SK-N-SH (cell line): ENCODE results near the gene ING2. TPM values are rescaled to one million over a fixed set of nuclear protein-coding genes. Genes with fewer than 3 reads are reported as not detected.

ENCODE experiments used
- CTCF ChIA-PET: fragments of 300-600, 350-600 bp; formaldehyde crosslinking; extraction: SDS; loops from one replicate; lab custom pipeline; 2021; lab: Yijun Ruan, JAX
- POLR2A ChIA-PET: fragments of 350-600 bp; sonication (Branson Sonifier 250); formaldehyde crosslinking; extraction: SDS; loops from one replicate; lab custom pipeline; 2020; ENCODE audit warnings: antibody characterized with exemption, inconsistent platforms; lab: Yijun Ruan, JAX
- DNase-seq: peaks from one replicate; pipeline ENCODE4 v3.0.0; 2012
- H2AFZ ChIP-seq: fragments of 200-600 bp; sonication (generic); 2 replicates; pipeline ENCODE4 v1.8.1; 2016; ENCODE audit warnings: antibody characterized with exemption, mild to moderate bottlenecking, low read depth
- H3F3A ChIP-seq: fragments of 200-600 bp; sonication (generic); replicated peaks from 2 replicates; pipeline ENCODE3; 2016; ENCODE audit warnings: antibody characterized with exemption, mild to moderate bottlenecking; ENCODE audit not compliant: insufficient read depth
- H3K27ac ChIP-seq, 2 experiments: fragments of 200-500 bp in 1 of 2; fragments of 200-600 bp in 1 of 2; sonication (Bioruptor generic) in 1 of 2; sonication (generic), shearing (Covaris generic) in 1 of 2; 2 replicates each; pipeline versions ENCODE4 v1.5.1 to v1.6.1; 2014 to 2016; ENCODE audit warnings: low read depth in 2 of 2, inconsistent platforms in 1 of 2, low read length in 1 of 2, mild to moderate bottlenecking in 1 of 2, mixed read lengths in 1 of 2
- H3K27me3 ChIP-seq: fragments of 200-600 bp; sonication (generic), shearing (Covaris generic); 2 replicates; pipeline ENCODE4 v1.6.1; 2016; ENCODE audit warnings: mixed run types; ENCODE audit not compliant: insufficient read depth
- H3K36me3 ChIP-seq, 2 experiments: fragments of 200-500 bp in 1 of 2; fragments of 200-600 bp in 1 of 2; sonication (Bioruptor generic) in 1 of 2; sonication (generic) in 1 of 2; replicated peaks in 1 of 2; 2 replicates each; pipeline versions ENCODE3 to v1.5.1; 2014 to 2016; ENCODE audit warnings: low read length in 1 of 2, mild to moderate bottlenecking in 1 of 2; ENCODE audit not compliant: insufficient read depth in 2 of 2, control insufficient read depth in 1 of 2
- H3K4me1 ChIP-seq, 2 experiments: fragments of 200-500 bp in 1 of 2; fragments of 200-600 bp in 1 of 2; sonication (Bioruptor generic) in 1 of 2; sonication (generic), shearing (Covaris generic) in 1 of 2; 2 replicates each; pipeline versions ENCODE4 v1.5.1 to v1.6.1; 2014 to 2016; ENCODE audit warnings: low read depth in 1 of 2, low read length in 1 of 2, mixed run types in 1 of 2; ENCODE audit not compliant: insufficient read depth in 2 of 2, control insufficient read depth in 1 of 2
- H3K4me2 ChIP-seq: fragments of 200-600 bp; sonication (generic), shearing (Covaris generic); 2 replicates; pipeline ENCODE4 v1.6.1; 2017; ENCODE audit warnings: mixed run types
- H3K4me3 ChIP-seq, 2 experiments: fragments of 200-500 bp in 1 of 2; fragments of 200-600 bp in 1 of 2; sonication (Bioruptor generic) in 1 of 2; sonication (generic), shearing (Covaris generic) in 1 of 2; 2 replicates each; pipeline versions ENCODE4 v1.5.1 to v1.8.1; 2014 to 2016; ENCODE audit warnings: low read depth in 2 of 2, inconsistent platforms in 1 of 2, low read length in 1 of 2, mild to moderate bottlenecking in 1 of 2, mixed read lengths in 1 of 2, moderate library complexity in 1 of 2
- H3K79me2 ChIP-seq: fragments of 200-600 bp; sonication (generic); 2 replicates; pipeline ENCODE4 v1.8.1; 2017; ENCODE audit warnings: mild to moderate bottlenecking; ENCODE audit not compliant: insufficient read depth
- H3K9ac ChIP-seq: fragments of 200-600 bp; sonication (generic); 2 replicates; pipeline ENCODE4 v1.6.1; 2017; ENCODE audit warnings: mixed run types
- H3K9me2 ChIP-seq: fragments of 200-600 bp; sonication (generic); 2 replicates; pipeline ENCODE4 v1.6.1; 2017; ENCODE audit warnings: mixed run types
- H3K9me3 ChIP-seq: fragments of 200-600 bp; sonication (generic); 2 replicates; pipeline ENCODE4 v1.6.1; 2017; ENCODE audit warnings: mixed run types, mild to moderate bottlenecking, moderate library complexity
- H4K20me1 ChIP-seq: fragments of 200-600 bp; sonication (generic); 2 replicates; pipeline ENCODE4 v1.6.1; 2017; ENCODE audit warnings: mild to moderate bottlenecking, mixed run types; ENCODE audit not compliant: insufficient read depth
- CHD2 ChIP-seq: fragments of 150-350 bp; IDR thresholded peaks from 2 replicates; pipeline ENCODE4 v1.6.1; 2018; ENCODE audit warnings: low read length; ENCODE audit not compliant: partially characterized antibody
- ELF1 ChIP-seq: IDR thresholded peaks from 2 replicates; pipeline ENCODE4 v1.4.0; 2012
- EP300 ChIP-seq, 2 experiments: IDR thresholded peaks; 2 replicates each; pipeline versions ENCODE4 v1.4.0 to v1.6.1; 2012; ENCODE audit warnings: borderline replicate concordance in 1 of 2, low read depth in 1 of 2, low read length in 1 of 2
- EZH2phosphoT487 ChIP-seq: fragments of 200-600 bp; sonication (generic); IDR thresholded peaks from 2 replicates; pipeline ENCODE4 v1.6.1; 2017; ENCODE audit warnings: low read depth, mixed run types, mild to moderate bottlenecking, antibody characterized with exemption, moderate library complexity, borderline replicate concordance
- FOSL2 ChIP-seq: IDR thresholded peaks from 2 replicates; pipeline ENCODE4 v1.4.0; 2012; ENCODE audit warnings: low read depth, mild to moderate bottlenecking, moderate library complexity, borderline replicate concordance
- GABPA ChIP-seq: IDR thresholded peaks from 2 replicates; pipeline ENCODE4 v1.4.0; 2012; ENCODE audit warnings: low read depth, mild to moderate bottlenecking
- IRF3 ChIP-seq: fragments of 150-350 bp; IDR thresholded peaks from 2 replicates; pipeline ENCODE4 v1.6.1; 2016; ENCODE audit warnings: mild to moderate bottlenecking, low read depth, low read length
- MXI1 ChIP-seq: IDR thresholded peaks from 2 replicates; pipeline ENCODE4 v1.6.1; 2012; ENCODE audit warnings: mild to moderate bottlenecking, low read depth, low read length, improper control_type of control experiment
- POLR2AphosphoS5 ChIP-seq: IDR thresholded peaks from 2 replicates; pipeline ENCODE4 v1.6.1; 2012; ENCODE audit warnings: low read depth, low read length
- RFX5 ChIP-seq: IDR thresholded peaks from 2 replicates; pipeline ENCODE4 v1.6.1; 2012; ENCODE audit warnings: mild to moderate bottlenecking, improper control_type of control experiment, low read length
- SMC3 ChIP-seq: IDR thresholded peaks from 2 replicates; pipeline ENCODE4 v1.6.1; 2012; ENCODE audit warnings: low read depth, low read length, improper control_type of control experiment
- TCF12 ChIP-seq: IDR thresholded peaks from 2 replicates; pipeline ENCODE4 v1.4.0; 2012
- WGBS: methylation state at CpG from one replicate; pipeline ENCODE4 v1.1.6; 2017; ENCODE audit warnings: low lambda C conversion rate; 5-methylcytosine and 5-hydroxymethylcytosine counted together
- polyA plus RNA-seq, 3 experiments: library from polyadenylated mRNA; depleted of rRNA; stranded (reverse); fragments of >200 nt; gene quantifications; 2 replicates each; pipeline ENCODE4 v1.2.3, GENCODE V29; 2012
- TF ChIP-seq, protein P1 (sequence below): IDR thresholded peaks from 2 replicates; pipeline ENCODE4 v1.4.0; 2012; ENCODE audit warnings: low read depth, borderline replicate concordance
- TF ChIP-seq, protein P2 (sequence below): IDR thresholded peaks from 2 replicates; pipeline ENCODE4 v1.4.0; 2012; ENCODE audit warnings: low read depth, borderline replicate concordance
- TF ChIP-seq, protein P3 (sequence below): fragments of 200-600 bp; sonication (generic); IDR thresholded peaks from 2 replicates; pipeline ENCODE4 v1.6.1; 2017; ENCODE audit warnings: antibody characterized with exemption, mild to moderate bottlenecking, moderate library complexity

Gene ING2
- polyA plus RNA-seq, 1 of the 3 experiments (the other 2 are of a cell fraction), result 15.1 TPM

GRCh38 chr4:183508697-183509335 is 4.0 kb downstream of the ING2 start:
- H3K4me1 ChIP-seq, result peaks cover 0 to 4% of the 10 kb centered on the region in 2 experiments; a peak in 3 of 4 replicates
- H3K9me2 ChIP-seq, result no peaks in the 10 kb centered on the region
- H3K27me3 ChIP-seq, result no peaks in the 10 kb centered on the region
- ChIA-PET CTCF (no interaction called here), POLR2A (no interaction called here)
- WGBS, result 88% methylated on average over 6 of the region's 6 CpGs
- H3K27ac ChIP-seq, result no peak overlapping the region
- H3K36me3 ChIP-seq, result peaks cover 24 to 32% of the 10 kb centered on the region in 2 experiments
- no peak overlapping the region for H3K4me2 ChIP-seq
- no peak for DNase-seq
- peaks cover 46% of the 10 kb centered on the region for H3K79me2 ChIP-seq
- H3K4me3 ChIP-seq, result no peak overlapping the region
- H3K9me3 ChIP-seq, result no peaks in the 10 kb centered on the region
- H3K9ac ChIP-seq, result no peak overlapping the region
- H4K20me1 ChIP-seq, result no peaks in the 10 kb centered on the region; the same call in 1 of the 2 replicates
- no peak overlapping the region for H2AFZ ChIP-seq
- H3F3A ChIP-seq, result peaks cover under 1% of the 10 kb centered on the region
- TF ChIP-seq POLR2AphosphoS5 (no peak), CHD2 (no peak), GABPA (no peak), ELF1 (no peak), TCF12 (no peak), FOSL2 (no peak), EP300 (IDR thresholded peaks at IDR 0.05; ENCODE audit: borderline replicate concordance in 1 of 2, low read depth in 1 of 2, low read length in 1 of 2) (no peak), IRF3 (no peak), EZH2phosphoT487 (no peak), MXI1 (no peak), SMC3 (no peak), RFX5 (no peak)
- TF ChIP-seq, protein P1, sequence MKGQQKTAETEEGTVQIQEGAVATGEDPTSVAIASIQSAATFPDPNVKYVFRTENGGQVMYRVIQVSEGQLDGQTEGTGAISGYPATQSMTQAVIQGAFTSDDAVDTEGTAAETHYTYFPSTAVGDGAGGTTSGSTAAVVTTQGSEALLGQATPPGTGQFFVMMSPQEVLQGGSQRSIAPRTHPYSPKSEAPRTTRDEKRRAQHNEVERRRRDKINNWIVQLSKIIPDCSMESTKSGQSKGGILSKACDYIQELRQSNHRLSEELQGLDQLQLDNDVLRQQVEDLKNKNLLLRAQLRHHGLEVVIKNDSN, result no peak
- TF ChIP-seq, protein P2, sequence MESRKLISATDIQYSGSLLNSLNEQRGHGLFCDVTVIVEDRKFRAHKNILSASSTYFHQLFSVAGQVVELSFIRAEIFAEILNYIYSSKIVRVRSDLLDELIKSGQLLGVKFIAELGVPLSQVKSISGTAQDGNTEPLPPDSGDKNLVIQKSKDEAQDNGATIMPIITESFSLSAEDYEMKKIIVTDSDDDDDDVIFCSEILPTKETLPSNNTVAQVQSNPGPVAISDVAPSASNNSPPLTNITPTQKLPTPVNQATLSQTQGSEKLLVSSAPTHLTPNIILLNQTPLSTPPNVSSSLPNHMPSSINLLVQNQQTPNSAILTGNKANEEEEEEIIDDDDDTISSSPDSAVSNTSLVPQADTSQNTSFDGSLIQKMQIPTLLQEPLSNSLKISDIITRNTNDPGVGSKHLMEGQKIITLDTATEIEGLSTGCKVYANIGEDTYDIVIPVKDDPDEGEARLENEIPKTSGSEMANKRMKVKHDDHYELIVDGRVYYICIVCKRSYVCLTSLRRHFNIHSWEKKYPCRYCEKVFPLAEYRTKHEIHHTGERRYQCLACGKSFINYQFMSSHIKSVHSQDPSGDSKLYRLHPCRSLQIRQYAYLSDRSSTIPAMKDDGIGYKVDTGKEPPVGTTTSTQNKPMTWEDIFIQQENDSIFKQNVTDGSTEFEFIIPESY, result no peak
- TF ChIP-seq, protein P3, sequence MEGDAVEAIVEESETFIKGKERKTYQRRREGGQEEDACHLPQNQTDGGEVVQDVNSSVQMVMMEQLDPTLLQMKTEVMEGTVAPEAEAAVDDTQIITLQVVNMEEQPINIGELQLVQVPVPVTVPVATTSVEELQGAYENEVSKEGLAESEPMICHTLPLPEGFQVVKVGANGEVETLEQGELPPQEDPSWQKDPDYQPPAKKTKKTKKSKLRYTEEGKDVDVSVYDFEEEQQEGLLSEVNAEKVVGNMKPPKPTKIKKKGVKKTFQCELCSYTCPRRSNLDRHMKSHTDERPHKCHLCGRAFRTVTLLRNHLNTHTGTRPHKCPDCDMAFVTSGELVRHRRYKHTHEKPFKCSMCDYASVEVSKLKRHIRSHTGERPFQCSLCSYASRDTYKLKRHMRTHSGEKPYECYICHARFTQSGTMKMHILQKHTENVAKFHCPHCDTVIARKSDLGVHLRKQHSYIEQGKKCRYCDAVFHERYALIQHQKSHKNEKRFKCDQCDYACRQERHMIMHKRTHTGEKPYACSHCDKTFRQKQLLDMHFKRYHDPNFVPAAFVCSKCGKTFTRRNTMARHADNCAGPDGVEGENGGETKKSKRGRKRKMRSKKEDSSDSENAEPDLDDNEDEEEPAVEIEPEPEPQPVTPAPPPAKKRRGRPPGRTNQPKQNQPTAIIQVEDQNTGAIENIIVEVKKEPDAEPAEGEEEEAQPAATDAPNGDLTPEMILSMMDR, result no peak
- TF ChIP-seq, all 33 proteins: peak for 0
